Ecto neural progenitor cell (in vitro differentiated cells): ENCODE data around the gene CR1L.
"Not testable (repeated sequence)": the region's sequence is repeated elsewhere in the genome, so short reads cannot be mapped to it uniquely, and the experiment has no call there.

ENCODE experiments used
- DNase-seq: peaks from one replicate; pipeline ENCODE4 v3.0.0-alpha.2; 2018; ENCODE audit warnings: low spot score

Gene CR1L

GRCh38 chr1:207646171-207646570, 1.2 kb downstream of the CR1L start:
- no peak for DNase-seq

- DNase-seq: no peak
Measured at GRCh38 chr1:207646944-207647579, 2.1 kb downstream of the CR1L start.

DNA sequence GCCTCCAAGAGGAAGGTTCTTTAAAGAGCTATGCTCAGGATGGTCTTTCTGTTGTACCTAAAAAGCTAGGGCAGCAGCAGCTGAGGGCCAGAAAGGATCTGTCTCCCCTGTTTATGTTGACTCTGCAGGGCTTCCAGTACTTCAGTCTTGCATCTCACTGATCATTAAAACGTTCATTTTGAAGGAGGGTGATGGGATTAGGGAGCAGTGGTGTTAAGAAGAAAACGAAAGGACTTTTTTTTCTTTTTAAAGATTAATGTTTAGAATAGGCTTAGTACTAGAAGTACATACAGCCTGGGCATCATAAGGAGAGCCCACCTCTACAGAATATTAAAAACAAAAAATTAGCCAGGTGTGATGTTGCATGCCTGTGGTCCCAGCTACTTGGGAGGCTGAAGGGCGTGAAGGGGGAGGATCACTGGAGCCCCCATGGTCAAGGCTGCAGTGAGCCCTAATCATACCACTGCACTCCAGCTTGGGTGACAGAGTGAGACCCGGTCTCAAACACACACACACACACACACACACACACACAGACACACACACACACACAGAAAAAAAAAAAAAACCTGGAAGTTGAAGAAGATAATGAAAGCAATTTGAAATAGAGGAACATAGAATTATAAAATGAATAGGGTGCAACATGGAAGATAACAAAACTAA, 2.9 kb downstream of the CR1L start:
- DNase-seq: no peak

GRCh38 chr1:207648334-207649209, 3.6 kb downstream of the CR1L start:
- DNase-seq: no peak

DNA sequence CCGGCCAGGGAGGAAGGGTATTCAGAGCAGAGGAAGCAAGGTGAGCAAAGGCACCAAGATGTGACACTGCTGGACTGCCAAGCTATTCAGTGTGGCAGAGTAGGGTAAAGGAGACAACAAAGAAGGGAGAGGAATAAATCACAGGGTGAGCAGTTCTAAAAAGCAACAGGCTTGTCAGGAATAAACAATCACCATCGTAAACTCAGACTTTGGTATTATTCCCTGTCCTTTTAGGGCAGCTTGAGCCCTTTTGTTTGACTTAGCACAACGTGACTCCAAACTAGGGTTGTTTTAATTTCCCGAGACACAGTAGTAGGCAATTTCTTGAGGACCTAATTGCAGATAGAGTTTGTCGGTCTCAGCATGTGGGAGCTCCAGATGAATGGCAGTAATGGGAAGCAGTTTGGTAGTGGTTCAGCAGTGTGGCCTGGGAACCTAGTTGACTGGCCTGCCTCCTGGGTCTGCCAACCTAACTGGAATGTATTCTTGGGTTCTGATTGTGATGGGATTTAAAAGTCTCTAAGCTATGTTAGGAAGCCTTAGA, 4.3 kb downstream of the CR1L start:
- DNase-seq: no peak

DNA sequence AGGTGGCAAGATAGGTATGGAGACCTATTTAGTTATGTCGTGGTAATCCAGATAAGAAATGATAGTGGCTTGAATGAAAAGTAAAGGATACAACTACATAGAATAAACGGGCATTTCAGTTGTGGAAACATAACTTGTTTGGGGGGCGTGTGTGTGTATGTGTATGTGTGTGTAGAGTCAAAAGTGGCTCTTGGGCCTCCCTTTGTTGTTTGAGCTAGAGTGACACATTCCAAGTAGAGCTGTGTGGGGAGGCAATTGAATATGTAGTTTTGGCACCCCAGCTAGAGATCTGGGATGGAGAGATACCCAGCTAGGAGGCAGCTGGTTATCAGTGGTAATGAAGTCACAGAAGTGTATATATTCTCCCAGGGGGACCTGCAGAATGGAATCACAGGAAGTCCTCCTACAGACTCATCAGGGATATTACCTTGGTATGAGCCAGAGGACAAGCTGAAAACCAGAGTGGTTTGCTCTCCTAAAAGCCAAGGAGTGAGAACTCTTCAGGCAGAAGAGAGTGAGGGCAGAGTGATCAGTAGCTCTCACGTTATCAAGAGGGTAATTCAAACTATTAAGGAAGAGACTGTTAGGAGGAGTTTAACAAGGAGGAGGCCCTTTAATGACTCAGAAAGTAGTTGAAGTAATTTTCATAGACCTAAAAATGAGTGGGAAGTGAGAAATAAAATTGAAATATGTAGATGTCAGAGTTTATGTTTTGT, 5.1 kb downstream of the CR1L start:
- DNase-seq: no peak

DNA sequence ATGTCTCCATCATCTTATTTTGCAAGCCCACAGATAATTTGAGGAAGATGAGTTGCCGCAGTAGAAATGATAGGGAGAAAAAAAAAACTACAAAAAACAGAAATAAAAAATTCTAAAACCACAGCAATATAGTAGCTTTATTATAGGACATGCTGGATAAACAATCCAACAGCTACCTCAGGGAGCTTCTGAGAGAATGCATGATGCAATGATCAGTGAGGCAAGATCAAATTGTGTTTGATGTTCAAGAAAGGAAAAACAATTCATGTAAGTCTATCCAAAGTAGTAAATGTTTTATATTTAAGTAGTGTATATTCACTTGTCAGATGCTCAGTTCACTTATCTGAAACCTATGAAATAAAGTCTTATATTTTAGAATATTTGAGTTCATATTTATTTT, 6.7 kb downstream of the CR1L start:
- no peak for DNase-seq

GRCh38 chr1:207654320-207654719, 9.4 kb downstream of the CR1L start:
- DNase-seq: no peak

- DNase-seq: no peak
Measured at GRCh38 chr1:207658408-207658807, 13.5 kb downstream of the CR1L start.

- no peak for DNase-seq
Measured at GRCh38 chr1:207658904-207659485, 14.1 kb downstream of the CR1L start.

DNA sequence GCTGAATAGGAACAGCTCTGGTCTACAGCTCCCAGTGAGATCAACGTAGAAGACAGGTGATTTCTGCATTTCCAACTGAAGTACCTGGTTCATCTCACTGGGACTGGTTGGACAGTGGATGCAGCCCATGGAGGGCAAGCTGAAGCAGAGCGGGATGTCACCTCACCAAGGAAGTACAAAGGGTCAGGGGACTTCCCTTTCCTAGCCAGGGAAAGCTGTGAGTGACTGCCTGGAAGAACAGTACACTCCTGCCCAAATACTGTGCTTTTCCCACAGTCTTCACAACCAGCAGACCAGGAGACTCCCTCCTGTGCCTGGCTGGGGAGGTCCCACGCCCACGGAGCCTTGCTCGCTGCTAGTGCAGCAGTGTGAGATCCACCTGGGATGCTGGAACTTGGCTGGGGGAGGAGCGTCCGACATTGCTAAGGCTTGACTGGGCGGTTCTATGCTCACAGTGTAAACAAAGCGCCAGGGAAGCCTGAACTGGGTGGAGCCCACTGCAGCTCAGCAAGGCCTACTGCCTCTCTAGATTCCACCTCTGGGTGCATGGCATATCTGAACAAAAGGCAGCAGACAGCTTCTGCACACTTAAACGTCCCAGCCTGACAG, 14.7 kb downstream of the CR1L start:
- DNase-seq: no peak

DNA sequence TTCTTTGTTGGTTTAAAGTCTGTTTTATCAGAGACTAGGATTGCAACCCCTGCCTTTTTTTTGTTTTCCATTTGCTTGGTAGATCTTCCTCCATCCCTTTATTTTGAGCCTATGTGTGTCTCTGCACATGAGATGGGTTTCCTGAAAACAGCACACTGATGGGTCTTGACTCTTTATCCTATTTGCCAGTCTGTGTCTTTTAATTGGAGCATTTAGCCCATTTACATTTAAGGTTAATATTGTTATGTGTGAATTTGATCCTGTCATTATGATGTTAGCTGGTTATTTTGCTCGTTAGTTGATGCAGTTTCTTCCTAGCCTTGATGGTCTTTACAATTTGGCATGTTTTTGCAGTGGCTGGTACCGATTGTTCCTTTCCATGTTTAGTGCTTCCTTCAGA, 16.5 kb downstream of the CR1L start:
- not testable (repeated sequence) for DNase-seq

- no peak for DNase-seq
Measured at GRCh38 chr1:207666342-207666741, 21.4 kb downstream of the CR1L start.

- DNase-seq: no peak
Measured at GRCh38 chr1:207669528-207670009, 24.6 kb downstream of the CR1L start.

DNA sequence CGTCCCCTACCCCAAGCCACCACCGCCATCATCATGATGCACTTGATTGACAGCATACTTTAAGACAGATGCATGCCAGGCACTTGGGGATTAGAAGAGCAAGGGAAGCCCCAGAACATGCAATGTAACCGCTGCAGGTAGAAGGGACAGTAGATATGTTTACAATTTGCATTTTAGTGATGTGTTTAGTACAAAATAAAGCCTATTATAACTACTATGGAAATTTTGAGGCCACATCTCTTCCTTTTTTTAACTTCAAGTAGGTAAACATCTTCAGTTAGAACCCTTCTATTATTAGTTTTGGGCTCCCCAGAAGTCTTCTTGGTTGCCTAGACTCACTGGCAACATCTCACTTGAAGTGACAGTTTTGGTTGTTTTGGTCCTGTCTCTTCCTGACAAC, 25.3 kb downstream of the CR1L start:
- DNase-seq: no peak

DNA sequence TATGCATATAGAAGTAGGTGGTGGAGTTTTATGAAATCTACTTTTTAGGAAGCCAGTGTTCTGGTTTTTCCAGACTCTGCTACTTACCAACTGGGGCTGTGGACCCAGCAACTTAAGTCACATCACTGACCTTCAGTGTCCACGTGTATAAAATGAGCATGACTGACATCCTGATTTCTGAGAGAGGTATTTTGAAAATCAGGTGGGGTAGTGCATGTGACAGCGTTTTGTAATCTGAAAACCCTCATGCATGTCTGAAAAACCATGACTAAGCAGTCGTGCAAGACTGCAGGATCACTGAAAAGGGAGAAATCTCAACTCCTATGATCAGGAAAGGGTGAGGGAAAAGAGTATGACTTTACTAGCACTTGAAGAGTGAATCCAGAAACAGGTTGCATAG, 26.1 kb downstream of the CR1L start:
- no peak for DNase-seq

DNA sequence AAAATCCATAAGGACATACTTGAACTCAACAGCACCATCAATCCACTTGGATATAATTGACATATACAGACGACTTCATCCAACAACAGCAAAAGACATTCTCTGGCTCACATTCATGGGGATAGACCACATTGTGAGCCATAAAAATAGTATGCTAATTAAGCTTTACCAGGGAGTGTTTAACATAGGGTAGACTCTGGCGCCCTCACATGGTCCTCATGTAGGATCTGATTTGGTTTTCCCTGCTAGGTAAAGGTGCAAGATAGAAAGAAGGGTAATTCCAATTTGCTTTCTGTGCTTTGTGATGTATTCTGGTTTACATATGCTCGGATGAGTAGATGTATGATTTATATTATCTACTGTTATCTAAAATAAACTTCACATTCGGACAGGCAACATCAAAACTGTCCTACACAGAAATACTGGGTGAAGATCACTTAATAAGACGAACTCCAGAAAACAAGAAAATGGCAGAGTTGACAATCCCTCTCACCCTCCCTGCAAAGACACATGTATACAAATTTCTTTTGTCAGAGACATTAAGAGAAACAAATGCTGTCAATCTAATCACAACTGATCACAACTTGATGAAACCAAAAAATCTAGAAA, 27.7 kb downstream of the CR1L start:
- no peak for DNase-seq

DNA sequence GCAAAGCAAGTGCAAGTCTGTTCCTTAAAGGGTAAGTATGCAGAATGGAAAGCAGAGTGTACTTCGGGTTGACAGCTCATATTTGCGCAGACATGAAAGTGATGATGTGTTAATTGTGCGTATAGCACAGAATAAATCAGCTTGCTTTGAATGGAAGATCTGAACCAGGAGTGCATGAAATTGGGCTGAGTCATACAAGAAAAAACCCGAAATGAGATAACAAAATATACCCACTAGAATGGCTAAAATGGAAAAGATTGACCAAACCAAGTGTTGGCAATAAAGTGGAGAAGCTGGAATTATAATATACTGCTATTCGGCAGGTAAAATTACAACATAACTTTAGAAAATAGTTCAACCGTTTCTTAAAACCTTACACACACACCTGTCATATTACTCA, 28.5 kb downstream of the CR1L start:
- DNase-seq: no peak

DNA sequence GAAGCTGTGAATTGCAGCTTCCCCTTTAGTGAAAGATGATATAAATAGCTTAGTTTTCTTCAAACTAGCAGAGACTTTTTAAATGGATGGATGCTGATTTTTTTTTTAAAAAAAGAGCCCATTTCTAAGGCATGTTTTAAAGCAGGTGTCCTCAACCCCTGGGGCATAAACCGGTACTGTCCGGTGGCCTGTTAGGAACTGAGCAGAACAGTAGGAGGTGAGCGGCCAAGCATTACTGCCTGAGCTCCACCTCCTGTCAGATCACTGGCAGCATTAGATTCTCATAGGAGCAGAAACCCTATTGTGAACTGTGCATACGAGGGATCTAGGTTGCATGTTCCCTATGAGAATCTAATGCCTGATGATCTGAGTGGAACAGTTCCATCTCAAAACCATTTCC, 31.2 kb downstream of the CR1L start:
- no peak for DNase-seq

DNA sequence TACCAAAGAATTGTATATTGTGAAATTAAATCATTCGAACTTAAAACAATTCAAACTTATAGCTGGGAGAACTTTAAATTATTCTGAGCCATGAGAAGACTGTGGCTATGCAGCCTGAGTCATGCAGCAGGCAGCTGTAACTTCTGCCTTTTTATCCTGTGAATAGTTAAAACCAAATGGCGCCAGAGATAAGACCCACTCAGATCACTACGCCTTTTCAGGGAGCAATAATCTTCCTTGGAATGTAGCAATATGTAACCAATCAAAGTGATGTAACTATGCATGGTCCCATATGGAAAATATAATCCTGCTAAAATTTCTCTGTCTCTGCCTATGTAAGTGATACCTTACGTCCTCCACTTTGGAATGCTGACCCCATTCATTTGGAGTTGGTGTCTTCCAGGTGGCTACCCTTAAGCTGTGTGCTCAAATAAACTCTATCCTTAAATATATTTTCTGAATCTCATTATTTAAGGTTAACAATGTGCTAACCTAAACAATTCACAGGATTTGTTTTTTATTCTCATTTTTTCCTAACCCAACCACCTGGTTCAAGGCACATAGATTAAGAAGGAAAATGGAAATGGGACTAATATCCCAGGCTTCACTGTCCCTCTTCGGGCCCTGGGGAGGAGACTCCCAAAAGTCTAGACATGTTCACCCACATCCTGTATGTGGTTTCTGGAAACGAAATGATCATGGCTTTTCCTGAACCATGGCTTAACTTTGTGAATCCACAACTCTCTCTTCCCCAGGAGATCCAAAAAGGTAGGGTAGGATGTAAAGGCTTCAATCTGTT, 35.9 kb downstream of the CR1L start:
- not testable (repeated sequence) for DNase-seq
